H1 (cell line): Measurements from ENCODE around the gene C2orf76.

Experiments
- JUND ChIP-seq: IDR thresholded peaks from 2 replicates; pipeline ENCODE4 v1.6.1; 2011; ENCODE audit warnings: mild to moderate bottlenecking, improper control_type of control experiment, low read length
- PHF8 ChIP-seq: fragments of 200-600 bp; sonication (generic); conservative IDR thresholded peaks from 2 replicates; pipeline ENCODE4 v1.7.1; 2012; ENCODE audit warnings: low read depth, mild to moderate bottlenecking, inconsistent platforms, low read length, moderate library complexity
- POLR2AphosphoS5 ChIP-seq: IDR thresholded peaks from 2 replicates; pipeline ENCODE4 v1.6.1; 2011; ENCODE audit warnings: low read depth, low read length
- RAD21 ChIP-seq, 2 experiments: IDR thresholded peaks in 1 of 2; conservative IDR thresholded peaks in 1 of 2; 2 replicates each; pipeline ENCODE4 v1.6.1; 2011; ENCODE audit warnings: low read depth in 2 of 2, low read length in 2 of 2, improper control_type of control experiment in 1 of 2, inconsistent platforms in 1 of 2, mild to moderate bottlenecking in 1 of 2, moderate library complexity in 1 of 2
- SIN3A ChIP-seq, 2 experiments: IDR thresholded peaks in 1 of 2; conservative IDR thresholded peaks in 1 of 2; 2 replicates each; pipeline ENCODE4 v1.6.1; 2011 to 2012; ENCODE audit warnings: low read length in 2 of 2, improper control_type of control experiment in 1 of 2, low read depth in 1 of 2, mild to moderate bottlenecking in 1 of 2
- TBP ChIP-seq: IDR thresholded peaks from 2 replicates; pipeline ENCODE4 v1.6.1; 2011; ENCODE audit warnings: low read depth, low read length, improper control_type of control experiment
- YY1 ChIP-seq: IDR thresholded peaks from 2 replicates; pipeline ENCODE4 v1.6.1; 2011; ENCODE audit warnings: low read depth, mild to moderate bottlenecking, low read length
- TF ChIP-seq, protein P1 (sequence below), 3 experiments: IDR thresholded peaks; 1 replicate in 2 of 3; 2 replicates in 1 of 3; pipeline versions ENCODE4 v1.5.1 to v1.6.1; 2011; ENCODE audit warnings: low read length in 3 of 3, mild to moderate bottlenecking in 3 of 3, inconsistent platforms in 2 of 3, low read depth in 1 of 3, moderate library complexity in 1 of 3; ENCODE audit not compliant: insufficient read depth in 1 of 3; ENCODE audit errors: control extremely low read depth in 1 of 3

DNA sequence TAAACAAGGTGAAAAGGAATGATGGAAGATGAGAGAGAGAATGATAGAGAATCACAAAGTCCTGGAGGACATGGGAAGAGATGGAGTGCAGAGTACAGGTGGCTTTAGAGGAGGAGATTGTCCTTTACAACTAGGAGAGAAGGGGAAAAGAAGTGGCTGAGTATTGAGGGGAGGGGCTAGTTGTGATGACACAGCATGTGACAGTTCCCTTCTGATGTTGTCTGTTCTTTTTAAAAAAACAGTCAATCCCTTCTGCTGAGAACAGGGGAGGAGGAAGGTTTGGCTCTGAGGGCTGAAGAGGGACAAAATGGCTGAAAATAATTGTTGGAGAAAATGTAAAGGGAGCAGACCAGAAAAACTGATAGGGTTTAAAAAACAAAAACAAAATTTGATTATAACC lies 99.0 kb downstream of the C2orf76 start:
- TF ChIP-seq TBP (no peak), POLR2AphosphoS5 (no peak), YY1 (no peak), SIN3A (conservative IDR thresholded peaks at IDR 0.05 in 1 of 2, IDR thresholded peaks at IDR 0.05 in 1 of 2; ENCODE audit: low read depth in 1 of 2, low read length in 2 of 2) (no peak), RAD21 (IDR thresholded peaks at IDR 0.05 in 1 of 2, conservative IDR thresholded peaks at IDR 0.05 in 1 of 2; ENCODE audit: low read depth in 2 of 2, low read length in 2 of 2) (no peak), PHF8 (no peak), JUND (no peak)
- TF ChIP-seq, protein P1, sequence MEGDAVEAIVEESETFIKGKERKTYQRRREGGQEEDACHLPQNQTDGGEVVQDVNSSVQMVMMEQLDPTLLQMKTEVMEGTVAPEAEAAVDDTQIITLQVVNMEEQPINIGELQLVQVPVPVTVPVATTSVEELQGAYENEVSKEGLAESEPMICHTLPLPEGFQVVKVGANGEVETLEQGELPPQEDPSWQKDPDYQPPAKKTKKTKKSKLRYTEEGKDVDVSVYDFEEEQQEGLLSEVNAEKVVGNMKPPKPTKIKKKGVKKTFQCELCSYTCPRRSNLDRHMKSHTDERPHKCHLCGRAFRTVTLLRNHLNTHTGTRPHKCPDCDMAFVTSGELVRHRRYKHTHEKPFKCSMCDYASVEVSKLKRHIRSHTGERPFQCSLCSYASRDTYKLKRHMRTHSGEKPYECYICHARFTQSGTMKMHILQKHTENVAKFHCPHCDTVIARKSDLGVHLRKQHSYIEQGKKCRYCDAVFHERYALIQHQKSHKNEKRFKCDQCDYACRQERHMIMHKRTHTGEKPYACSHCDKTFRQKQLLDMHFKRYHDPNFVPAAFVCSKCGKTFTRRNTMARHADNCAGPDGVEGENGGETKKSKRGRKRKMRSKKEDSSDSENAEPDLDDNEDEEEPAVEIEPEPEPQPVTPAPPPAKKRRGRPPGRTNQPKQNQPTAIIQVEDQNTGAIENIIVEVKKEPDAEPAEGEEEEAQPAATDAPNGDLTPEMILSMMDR (IDR thresholded peaks at IDR 0.05; ENCODE audit: control extremely low read depth in 1 of 3, insufficient read depth in 1 of 3, low read depth in 1 of 3, low read length in 3 of 3) = no peak
